Prostate gland (tissue), 2 donors: ENCODE measurements around the gene SHC4. TPM values are rescaled to one million over a fixed set of nuclear protein-coding genes. Genes with fewer than 3 reads are reported as not detected.

Experiments used
- DNase-seq: peaks from one replicate; pipeline ENCODE4 v3.0.0-alpha.2; 2019; ENCODE audit warnings: low spot score
- H3K27ac ChIP-seq, 2 donors: fragments of 200-600 bp; sonication (generic); 2 replicates each; pipeline ENCODE4 v1.5.1; 2017 to 2019
- H3K27me3 ChIP-seq: fragments of 200-600 bp; sonication (generic); replicated peaks from 2 replicates; pipeline ENCODE4 v1.5.1; 2019; ENCODE audit not compliant: insufficient read depth
- H3K36me3 ChIP-seq, 2 donors: fragments of 200-600 bp; sonication (generic); 1 replicate in 1 of 2; 2 replicates in 1 of 2; pipeline versions ENCODE4 v1.5.1 to v1.8.1; 2017 to 2019
- H3K4me1 ChIP-seq: fragments of 200-600 bp; sonication (generic); replicated peaks from 2 replicates; pipeline ENCODE4 v1.5.1; 2019
- H3K4me3 ChIP-seq, 2 donors: fragments of 200-600 bp; sonication (generic); 2 replicates each; pipeline ENCODE4 v1.5.1; 2017 to 2019
- H3K9me3 ChIP-seq: fragments of 200-600 bp; sonication (generic); 2 replicates; pipeline ENCODE4 v1.5.1; 2017
- POLR2A ChIP-seq: fragments of 450-650 bp; IDR thresholded peaks from one replicate; pipeline ENCODE4 v1.6.1; 2016; ENCODE audit warnings: antibody characterized with exemption, mild to moderate bottlenecking
- POLR2AphosphoS5 ChIP-seq: sonication (generic); formaldehyde crosslinking; IDR thresholded peaks from one replicate; pipeline ENCODE4 v1.6.1; 2017; ENCODE audit warnings: antibody characterized with exemption
- WGBS: methylation state at CpG from one replicate; pipeline ENCODE4 v1.1.5; 2018; 5-methylcytosine and 5-hydroxymethylcytosine counted together
- intact Hi-C: fragments of 100-400 bp; cut with DNase I; formaldehyde crosslinking; loops from one replicate; pipeline ENCODE4 v1.14.2; 2022
- total RNA-seq, 2 donors: library from RNA; depleted of rRNA; stranded (reverse); fragments of >200 nt; gene quantifications; one replicate each; pipeline ENCODE4 v1.1.0, GENCODE V29; 2016
- TF ChIP-seq, protein P1 (sequence below), 4 experiments: fragments of 200-600 bp in 2 of 4; fragments of 450-650 bp in 2 of 4; sonication (generic) in 2 of 4; IDR thresholded peaks; 1 replicate in 3 of 4; 2 replicates in 1 of 4; pipeline ENCODE4 v1.5.1; 2016 to 2019; ENCODE audit warnings: antibody characterized with exemption in 4 of 4, mild to moderate bottlenecking in 2 of 4, moderate library complexity in 2 of 4

SHC4 gene
- total RNA-seq, 2 donors from 2014 or later: 0.27 to 45.0 TPM

DNA sequence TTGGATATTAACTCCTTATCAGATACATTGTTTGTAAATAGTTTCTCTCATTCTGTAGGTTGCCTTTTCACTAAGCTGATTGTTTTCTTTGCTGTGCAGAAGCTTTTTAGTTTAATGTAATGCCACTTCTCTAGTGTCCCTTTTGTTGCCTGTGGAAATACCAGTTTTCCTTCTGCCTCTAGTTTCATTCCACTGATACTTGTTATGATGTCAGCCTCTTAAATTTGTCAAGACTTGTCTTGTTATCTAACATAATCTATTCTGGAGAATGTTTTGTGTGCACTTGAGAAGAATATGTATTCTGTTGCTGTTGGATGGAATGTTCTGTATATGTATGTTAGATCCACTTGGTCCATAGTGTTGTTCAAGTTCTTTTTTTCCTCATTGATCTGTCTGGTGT is 134.8 kb downstream of the SHC4 start:
- intact Hi-C loops: no loop called here
- Histone ChIP-seq H3K36me3 (no peaks in the 10 kb centered on the region), H3K9me3 (no peaks in the 10 kb centered on the region), H3K27me3 (no peaks in the 10 kb centered on the region), H3K4me3 (no peak overlapping the region), H3K4me1 (no peaks in the 10 kb centered on the region), H3K27ac (no peak overlapping the region)
- no peak for DNase-seq
- TF ChIP-seq, protein P1, sequence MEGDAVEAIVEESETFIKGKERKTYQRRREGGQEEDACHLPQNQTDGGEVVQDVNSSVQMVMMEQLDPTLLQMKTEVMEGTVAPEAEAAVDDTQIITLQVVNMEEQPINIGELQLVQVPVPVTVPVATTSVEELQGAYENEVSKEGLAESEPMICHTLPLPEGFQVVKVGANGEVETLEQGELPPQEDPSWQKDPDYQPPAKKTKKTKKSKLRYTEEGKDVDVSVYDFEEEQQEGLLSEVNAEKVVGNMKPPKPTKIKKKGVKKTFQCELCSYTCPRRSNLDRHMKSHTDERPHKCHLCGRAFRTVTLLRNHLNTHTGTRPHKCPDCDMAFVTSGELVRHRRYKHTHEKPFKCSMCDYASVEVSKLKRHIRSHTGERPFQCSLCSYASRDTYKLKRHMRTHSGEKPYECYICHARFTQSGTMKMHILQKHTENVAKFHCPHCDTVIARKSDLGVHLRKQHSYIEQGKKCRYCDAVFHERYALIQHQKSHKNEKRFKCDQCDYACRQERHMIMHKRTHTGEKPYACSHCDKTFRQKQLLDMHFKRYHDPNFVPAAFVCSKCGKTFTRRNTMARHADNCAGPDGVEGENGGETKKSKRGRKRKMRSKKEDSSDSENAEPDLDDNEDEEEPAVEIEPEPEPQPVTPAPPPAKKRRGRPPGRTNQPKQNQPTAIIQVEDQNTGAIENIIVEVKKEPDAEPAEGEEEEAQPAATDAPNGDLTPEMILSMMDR (IDR thresholded peaks at IDR 0.05): no peak
- TF ChIP-seq POLR2AphosphoS5: no peak
- no peak for TF ChIP-seq POLR2A

DNA sequence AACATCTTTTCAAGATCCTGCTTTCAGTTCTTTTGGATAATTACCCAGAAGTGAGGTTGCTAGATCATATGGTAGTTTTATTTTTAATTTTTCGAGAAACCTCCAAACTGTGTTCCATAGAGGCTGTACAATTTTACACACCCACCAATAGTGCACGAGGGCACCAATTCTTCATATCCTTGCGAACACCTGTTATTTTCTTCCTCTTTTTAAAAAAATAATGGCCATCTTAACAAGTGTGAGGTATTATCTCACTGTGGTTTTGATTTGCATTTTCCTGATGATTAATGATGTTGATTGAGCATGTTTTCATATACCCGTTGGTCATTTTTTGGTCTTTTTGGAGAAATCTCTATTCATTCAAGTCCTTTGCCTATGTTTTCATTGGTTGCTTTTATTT is 135.2 kb downstream of the SHC4 start:
- 69% methylated on average over 4 of the region's 4 CpGs for WGBS
- intact Hi-C loops: no loop called here
- Histone ChIP-seq H3K27me3 (no peaks in the 10 kb centered on the region), H3K4me1 (no peaks in the 10 kb centered on the region), H3K27ac (no peak overlapping the region), H3K36me3 (no peaks in the 10 kb centered on the region), H3K4me3 (no peak overlapping the region), H3K9me3 (no peaks in the 10 kb centered on the region)
- no peak for TF ChIP-seq POLR2AphosphoS5
- TF ChIP-seq, protein P1 (IDR thresholded peaks at IDR 0.05): no peak
- no peak for TF ChIP-seq POLR2A
- no peak for DNase-seq

DNA sequence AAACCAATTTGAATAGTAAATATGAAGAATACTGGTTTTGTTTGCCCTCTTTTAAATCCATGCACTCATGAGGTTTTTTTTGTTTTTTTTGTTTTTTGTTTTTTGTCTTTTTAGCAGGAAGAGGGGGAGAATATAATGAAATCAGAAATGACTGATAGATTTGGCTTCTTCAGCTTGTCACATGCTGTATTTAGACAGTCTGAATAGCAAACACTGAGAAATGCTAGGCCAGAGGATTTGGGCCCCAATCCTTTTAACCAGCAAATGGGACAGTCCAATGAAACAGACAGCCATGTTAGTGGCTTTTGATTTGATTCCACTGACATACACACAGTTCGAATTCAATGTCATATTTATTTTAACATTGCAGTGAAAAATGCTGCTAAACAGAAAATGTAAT is 138.6 kb downstream of the SHC4 start:
- H3K9me3 ChIP-seq: no peaks in the 10 kb centered on the region
- H3K4me3 ChIP-seq: no peak overlapping the region
- H3K27me3 ChIP-seq: no peaks in the 10 kb centered on the region
- no peaks in the 10 kb centered on the region for H3K36me3 ChIP-seq
- intact Hi-C loops: no loop called here
- TF ChIP-seq, protein P1 (IDR thresholded peaks at IDR 0.05): no peak
- no peak for TF ChIP-seq POLR2A
- no peak for TF ChIP-seq POLR2AphosphoS5
- WGBS: 94% methylated on average over 1 of the region's 1 CpG
- no peaks in the 10 kb centered on the region for H3K4me1 ChIP-seq
- H3K27ac ChIP-seq: no peak overlapping the region
- no peak for DNase-seq

DNA sequence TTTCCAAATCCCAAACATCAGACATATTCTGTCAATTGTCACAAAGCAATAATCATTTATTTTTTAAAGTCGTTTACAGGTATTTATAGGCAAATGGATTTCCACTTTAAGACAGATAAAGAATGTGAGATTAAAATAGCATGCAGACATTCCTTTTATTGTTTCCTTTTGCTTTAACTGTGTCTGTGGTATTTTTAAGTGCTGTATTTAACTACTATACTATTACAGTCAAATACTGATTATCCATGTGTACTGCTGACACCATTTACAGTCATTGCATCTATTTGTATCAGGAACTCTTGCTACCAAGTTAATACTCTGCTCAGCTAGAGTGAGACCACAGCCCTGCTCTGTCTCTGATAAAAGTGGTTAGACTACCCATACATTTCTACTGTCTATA is 140.0 kb downstream of the SHC4 start:
- TF ChIP-seq POLR2AphosphoS5: no peak
- intact Hi-C loops: no loop called here
- Histone ChIP-seq H3K27ac (no peak overlapping the region), H3K4me3 (no peak overlapping the region), H3K27me3 (no peaks in the 10 kb centered on the region), H3K36me3 (no peaks in the 10 kb centered on the region), H3K9me3 (no peaks in the 10 kb centered on the region), H3K4me1 (no peaks in the 10 kb centered on the region)
- 14% methylated on average over 1 of the region's 1 CpG for WGBS
- DNase-seq: no peak

DNA sequence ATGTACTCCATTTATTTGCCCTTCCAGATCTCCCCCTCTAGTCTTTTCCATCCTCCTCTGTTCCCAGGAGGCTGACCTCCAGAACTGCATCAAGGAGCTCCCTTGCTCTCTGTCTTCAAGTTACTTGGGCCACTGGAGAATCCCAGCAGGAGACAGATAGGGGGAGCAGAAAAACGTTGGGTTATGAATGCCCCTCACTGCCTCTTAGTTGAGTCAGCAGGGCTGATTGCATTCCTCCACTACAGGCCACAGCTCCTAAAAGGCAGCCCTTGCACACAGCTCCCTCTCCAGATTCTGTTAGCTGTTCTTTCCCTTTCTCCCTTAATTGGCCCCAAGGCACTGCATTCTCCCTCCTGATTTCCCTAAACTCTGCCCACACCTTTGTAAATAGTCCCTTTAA is 140.5 kb downstream of the SHC4 start:
- Histone ChIP-seq H3K4me1 (no peaks in the 10 kb centered on the region), H3K27me3 (no peaks in the 10 kb centered on the region), H3K27ac (no peak overlapping the region), H3K4me3 (no peak overlapping the region), H3K9me3 (no peaks in the 10 kb centered on the region), H3K36me3 (no peaks in the 10 kb centered on the region)
- 5% methylated on average over 1 of the region's 1 CpG for WGBS
- DNase-seq: no peak
- no peak for TF ChIP-seq POLR2AphosphoS5
- intact Hi-C loops: no loop called here

DNA sequence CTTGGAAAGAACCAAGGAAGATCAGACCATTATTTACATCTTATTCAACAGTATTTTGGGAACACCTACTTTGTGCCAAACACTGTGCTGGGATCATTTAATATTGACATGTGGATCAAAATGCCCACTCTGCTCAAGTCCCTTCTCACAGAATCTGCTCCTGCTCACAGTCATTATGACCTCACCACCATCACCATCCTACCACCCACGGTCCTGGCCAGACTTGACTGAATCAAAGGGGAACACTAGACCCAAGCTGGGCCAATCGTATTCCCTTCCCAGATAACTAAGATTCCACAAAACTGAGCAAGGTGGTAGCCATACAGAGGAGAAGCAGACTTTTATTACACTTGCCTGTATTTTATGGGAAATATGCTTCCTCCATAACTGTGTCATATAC is 149.4 kb downstream of the SHC4 start:
- TF ChIP-seq POLR2A (no peak), POLR2AphosphoS5 (no peak)
- TF ChIP-seq, protein P1 (IDR thresholded peaks at IDR 0.05): no peak
- Histone ChIP-seq H3K4me3 (no peak overlapping the region), H3K36me3 (no peaks in the 10 kb centered on the region), H3K27me3 (no peaks in the 10 kb centered on the region), H3K27ac (no peak overlapping the region), H3K9me3 (no peaks in the 10 kb centered on the region), H3K4me1 (no peaks in the 10 kb centered on the region)
- 91% methylated on average over 2 of the region's 2 CpGs for WGBS
- intact Hi-C loops: no loop called here
- DNase-seq: no peak
